ENCODE results near the gene AJM1. TPM values are rescaled to one million over a fixed set of nuclear protein-coding genes. Genes with fewer than 3 reads are reported as not detected.

The AJM1 gene
- total and polyA plus RNA-seq, 2 of the 8 experiments (the other 6 are each of a cell fraction or from before 2014, with no cell fraction given): 0.12 to 0.97 TPM

GRCh38 chr9:136807281-136808074, 34.8 kb upstream of the AJM1 start, which contains the start of gene RABL6 (continued):
- TF ChIP-seq RNF2 (IDR thresholded peaks at IDR 0.05; ENCODE audit: borderline replicate concordance, low read depth, low read length, missing control alignments, poor library complexity, severe bottlenecking) (peak; percentile 10), CHD2 (IDR thresholded peaks at IDR 0.05; ENCODE audit: low read length) (no peak), PHF8 (conservative IDR thresholded peaks at IDR 0.05; ENCODE audit: low read depth, low read length) (peak; percentile 86), ZNF274 (IDR thresholded peaks at IDR 0.05; ENCODE audit: borderline replicate concordance, extremely low read depth, low read length) (no peak), POLR2A (IDR thresholded peaks at IDR 0.05; ENCODE audit: control extremely low read depth in 1 of 2, low read depth in 2 of 2, low read length in 2 of 2) (peak in 1 of 2 experiments; percentile 74; a peak in 2 of 3 replicates), EZH2 (IDR thresholded peaks at IDR 0.05; ENCODE audit: low read depth, low read length, severe bottlenecking) (no peak), TAF7 (optimal IDR thresholded peaks at IDR 0.05; ENCODE audit: borderline replicate concordance, low read depth, low read length) (peak; percentile 40), SIRT6 (IDR thresholded peaks at IDR 0.05; ENCODE audit: low read length) (no peak), CTBP2 (IDR thresholded peaks at IDR 0.05; ENCODE audit: borderline replicate concordance, insufficient read depth, insufficient read length, low read length) (no peak), CBX5 (IDR thresholded peaks at IDR 0.05; ENCODE audit: low read depth, low read length) (no peak), USF2 (IDR thresholded peaks at IDR 0.05; ENCODE audit: low read length) (no peak), EP300 (IDR thresholded peaks at IDR 0.05; ENCODE audit: borderline replicate concordance in 1 of 2, low read depth in 2 of 2, low read length in 2 of 2) (no peak), CREB1 (IDR thresholded peaks at IDR 0.05) (peak; percentile 51), SP2 (IDR thresholded peaks at IDR 0.05; ENCODE audit: low read length) (no peak), TAF1 (IDR thresholded peaks at IDR 0.05; ENCODE audit: low read depth, low read length) (peak; percentile 83; the same call in 1 of the 2 replicates), NRF1 (IDR thresholded peaks at IDR 0.05; ENCODE audit: low read depth, low read length) (peak; percentile 53), KDM1A (IDR thresholded peaks at IDR 0.05; ENCODE audit: borderline replicate concordance, low read length) (no peak), CHD1 (IDR thresholded peaks at IDR 0.05; ENCODE audit: low read depth, low read length) (no peak), POLR2AphosphoS5 (IDR thresholded peaks at IDR 0.05; ENCODE audit: low read depth, low read length) (peak; percentile 48; the same call in 1 of the 2 replicates)

Measured in H1 (cell line).